Stimulated activated CD8-positive, alpha-beta memory T cell treated with anti-CD3 and anti-CD28 coated beads, Interleukin-15, amount 100 ng/mL, for 24 hours (primary cell): ENCODE data around the gene H1-8.

Experiments
- DNase-seq: peaks from one replicate; pipeline ENCODE4 v3.0.0-alpha.2; 2020; ENCODE audit warnings: low read depth

The H1-8 gene

GRCh38 chr3:129574206-129574605 lies 31.2 kb downstream of the H1-8 start:
- no peak for DNase-seq

- DNase-seq, result no peak
Observed at GRCh38 chr3:129575233-129575996, 32.4 kb downstream of the H1-8 start.

GRCh38 chr3:129575997-129576384 lies 33.0 kb downstream of the H1-8 start:
- DNase-seq, result no peak

- DNase-seq, result peak; percentile 18
Observed at GRCh38 chr3:129576514-129577352, 33.8 kb downstream of the H1-8 start.

- no peak for DNase-seq
Observed at GRCh38 chr3:129577366-129577765, 34.4 kb downstream of the H1-8 start.

- DNase-seq, result no peak
Observed at GRCh38 chr3:129577925-129578786, 35.2 kb downstream of the H1-8 start.

- DNase-seq, result no peak
Observed at GRCh38 chr3:129579991-129580390, 37.0 kb downstream of the H1-8 start.

GRCh38 chr3:129581623-129582022 lies 38.6 kb downstream of the H1-8 start:
- no peak for DNase-seq

- no peak for DNase-seq
Observed at GRCh38 chr3:129582799-129583198, 39.8 kb downstream of the H1-8 start.

- no peak for DNase-seq
Observed at GRCh38 chr3:129583289-129583688, 40.3 kb downstream of the H1-8 start.

- no peak for DNase-seq
Observed at GRCh38 chr3:129584631-129585030, 41.7 kb downstream of the H1-8 start.

- no peak for DNase-seq
Observed at GRCh38 chr3:129585949-129586657, 43.1 kb downstream of the H1-8 start.

- DNase-seq, result no peak
Observed at GRCh38 chr3:129586746-129587430, 43.9 kb downstream of the H1-8 start.

GRCh38 chr3:129587566-129588210 lies 44.7 kb downstream of the H1-8 start:
- no peak for DNase-seq

GRCh38 chr3:129590215-129590614 lies 47.2 kb downstream of the H1-8 start:
- DNase-seq, result no peak

GRCh38 chr3:129591932-129592331 lies 49.0 kb downstream of the H1-8 start:
- DNase-seq, result no peak

GRCh38 chr3:129592381-129593131 lies 49.6 kb downstream of the H1-8 start:
- no peak for DNase-seq

- DNase-seq, result no peak
Observed at GRCh38 chr3:129593230-129593594, 50.2 kb downstream of the H1-8 start.

GRCh38 chr3:129593595-129594339 lies 50.8 kb downstream of the H1-8 start:
- no peak for DNase-seq
